GM12878 (cell line): Measurements from ENCODE around the gene CHN1. TPM values are rescaled to one million over a fixed set of nuclear protein-coding genes. Genes with fewer than 3 reads are reported as not detected.

ENCODE experiments used
- ATAC-seq: fragments of 200-7000 bp; cut with Tn5 transposase; 3 replicates; pipeline ENCODE4 v1.9.1; 2020; ENCODE audit warnings: mild to moderate bottlenecking, moderate library complexity
- BruUV-seq: library from RNA; stranded (reverse); fragments of 400-500 nt; replicated peaks from 2 replicates; lab custom pipeline; 2021; lab: Mats Ljungman, UMichigan
- CTCF ChIA-PET: fragments of 300-600 bp; sonication (Branson Sonifier 250); formaldehyde crosslinking; extraction: SDS; loops from one replicate; lab custom pipeline; 2021; ENCODE audit warnings: inconsistent platforms; lab: Yijun Ruan, JAX
- POLR2A ChIA-PET: fragments of 350-600 bp; formaldehyde crosslinking; extraction: SDS; loops from one replicate; lab custom pipeline; 2021; ENCODE audit warnings: inconsistent platforms; lab: Charles Lee
- RAD21 ChIA-PET: fragments of 300-600 bp; sonication (Branson Sonifier 250); formaldehyde crosslinking; loops from one replicate; lab custom pipeline; 2023; ENCODE audit warnings: antibody characterized with exemption; ENCODE audit not compliant: unreplicated experiment; lab: Charles Lee
- SMC1A ChIA-PET: fragments of 300-600 bp; sonication (Branson Sonifier 250); formaldehyde crosslinking; loops from one replicate; lab custom pipeline; 2023; ENCODE audit not compliant: unreplicated experiment, uncharacterized antibody; lab: Charles Lee
- DNase-seq: peaks from one replicate; pipeline ENCODE4 v3.0.0-alpha.2; 2011; ENCODE audit warnings: low read depth, low spot score
- FAIRE-seq: peaks from 3 replicates; lab custom pipeline; 2011; peaks lifted over from hg19 to GRCh38; lab: Jason Lieb, UNC
- H2AFZ ChIP-seq: 2 replicates; pipeline ENCODE4 v1.6.0; 2011; ENCODE audit warnings: low read depth, low read length, control low read depth; ENCODE audit not compliant: control insufficient read depth
- H3K27ac ChIP-seq: 2 replicates; pipeline ENCODE4 v1.5.1; 2011; ENCODE audit warnings: control low read depth; ENCODE audit not compliant: control insufficient read depth, insufficient read depth
- H3K27me3 ChIP-seq, 2 experiments: replicated peaks in 1 of 2; 2 replicates each; pipeline versions ENCODE4 v1.6.0 to v1.6.1; 2011; ENCODE audit warnings: low read length in 1 of 2; ENCODE audit not compliant: control insufficient read depth in 2 of 2, insufficient read depth in 2 of 2
- H3K36me3 ChIP-seq, 2 experiments: 2 replicates each; pipeline ENCODE4 v1.5.1; 2011; ENCODE audit warnings: low read length in 1 of 2; ENCODE audit not compliant: control insufficient read depth in 2 of 2, insufficient read depth in 2 of 2
- H3K4me1 ChIP-seq: 2 replicates; pipeline ENCODE4 v1.6.1; 2011; ENCODE audit warnings: mild to moderate bottlenecking, low read length, moderate library complexity, mixed read lengths; ENCODE audit not compliant: control insufficient read depth, insufficient read depth
- H3K4me2 ChIP-seq: 2 replicates; pipeline ENCODE4 v1.6.0; 2011; ENCODE audit warnings: control low read depth; ENCODE audit not compliant: control insufficient read depth, insufficient read depth
- H3K4me3 ChIP-seq: fragments of 200-600 bp; sonication (generic); 2 replicates; pipeline ENCODE4 v1.5.1; 2016
- H3K79me2 ChIP-seq: 2 replicates; pipeline ENCODE4 v1.6.0; 2011; ENCODE audit warnings: low read length; ENCODE audit not compliant: control insufficient read depth, insufficient read depth
- H3K9ac ChIP-seq: 2 replicates; pipeline ENCODE4 v1.8.0; 2011; ENCODE audit warnings: low read length, control low read depth, mixed read lengths; ENCODE audit not compliant: control insufficient read depth, insufficient read depth
- H3K9me3 ChIP-seq: replicated peaks from 3 replicates; pipeline ENCODE4 v1.5.1; 2011; ENCODE audit warnings: mild to moderate bottlenecking, low read length; ENCODE audit not compliant: control insufficient read depth, insufficient read depth
- H4K20me1 ChIP-seq: 2 replicates; pipeline ENCODE4 v1.6.0; 2011; ENCODE audit not compliant: control insufficient read depth, insufficient read depth
- EED ChIP-seq: sonication (generic); IDR thresholded peaks from 2 replicates; pipeline ENCODE4 v1.6.1; 2016; ENCODE audit warnings: antibody characterized with exemption, low read depth
- EP300 ChIP-seq, 2 experiments: fragments of 150-350 bp in 1 of 2; IDR thresholded peaks; 2 replicates each; pipeline ENCODE4 v1.6.1; 2011 to 2012; ENCODE audit warnings: low read depth in 2 of 2, low read length in 2 of 2, borderline replicate concordance in 1 of 2, improper control_type of control experiment in 1 of 2, inconsistent platforms in 1 of 2; ENCODE audit not compliant: control insufficient read depth in 1 of 2
- GATAD2B ChIP-seq: fragments of 450-650 bp; conservative IDR thresholded peaks from 2 replicates; pipeline ENCODE4 v1.6.1; 2017; ENCODE audit warnings: low read depth, mild to moderate bottlenecking, moderate library complexity
- HDAC2 ChIP-seq: fragments of 200-600 bp; sonication (generic); IDR thresholded peaks from 2 replicates; pipeline ENCODE4 v1.6.1; 2017
- POLR2A ChIP-seq: IDR thresholded peaks from 2 replicates; pipeline ENCODE4 v1.6.1; 2011; ENCODE audit warnings: low read depth, mild to moderate bottlenecking, low read length
- RELA ChIP-seq: fragments of 450-650 bp; IDR thresholded peaks from 2 replicates; pipeline ENCODE4 v1.8.0; 2014; ENCODE audit warnings: borderline replicate concordance; ENCODE audit not compliant: partially characterized antibody
- REST ChIP-seq: IDR thresholded peaks from 2 replicates; pipeline ENCODE4 v1.6.1; 2012; ENCODE audit warnings: mild to moderate bottlenecking, low read depth, low read length
- SUPT20H ChIP-seq: IDR thresholded peaks from 2 replicates; pipeline ENCODE4 v1.6.1; 2011; ENCODE audit warnings: low read depth, mild to moderate bottlenecking, low read length, moderate library complexity, borderline replicate concordance; ENCODE audit not compliant: control insufficient read depth
- ZBED1 ChIP-seq: IDR thresholded peaks from 2 replicates; pipeline ENCODE4 v1.6.1; 2016; ENCODE audit warnings: borderline replicate concordance
- ZNF217 ChIP-seq: fragments of 450-650 bp; IDR thresholded peaks from 2 replicates; pipeline ENCODE4 v1.6.1; 2017; ENCODE audit warnings: antibody characterized with exemption, mild to moderate bottlenecking
- ZSCAN29 ChIP-seq: fragments of 450-650 bp; IDR thresholded peaks from 2 replicates; pipeline ENCODE4 v1.6.1; 2017; ENCODE audit warnings: mild to moderate bottlenecking, moderate library complexity
- WGBS: methylation state at CpG from one replicate; pipeline ENCODE4 v1.1.6; 2016; ENCODE audit warnings: low lambda C conversion rate; ENCODE audit not compliant: insufficient replicate concordance, insufficient coverage; ENCODE audit errors: missing lambda C conversion rate; 5-methylcytosine and 5-hydroxymethylcytosine counted together
- in situ Hi-C: fragments of 300-500 bp; cut with MboI; formaldehyde crosslinking; loops from 9 replicates; pipeline ENCODE4 v1.14.3; 2018; ENCODE audit warnings: mixed read lengths
- intact Hi-C: fragments of 100-400 bp; cut with micrococcal nuclease; formaldehyde crosslinking; loops from one replicate; pipeline ENCODE4 v1.14.2; 2022; ENCODE audit not compliant: unreplicated experiment
- polyA plus RNA-seq, 11 experiments: library from polyadenylated mRNA; depleted of rRNA in 4 of 11; unstranded in 6 of 11; stranded (reverse) in 5 of 11; fragments of >200 nt; fragmentation: Nextera tagmentation in 4 of 11; fragmentation: Illumina TruSeq in 1 of 11; extraction: Ambion mirVana in 4 of 11; extraction: Trizol in 1 of 11; gene quantifications; 1 replicate in 1 of 11; 2 replicates in 10 of 11; pipeline versions ENCODE4 v1.2.1 to v1.2.3, GENCODE V29; 2011 to 2016; ENCODE audit warnings: inconsistent platforms in 2 of 11, missing spikeins in 2 of 11, low read depth in 1 of 11
- total RNA-seq, 4 experiments: library from RNA; depleted of rRNA in 3 of 4; stranded (reverse); fragments of >200 nt in 3 of 4; fragmentation: Illumina TruSeq in 1 of 4; extraction: Trizol in 1 of 4; gene quantifications; 2 replicates each; pipeline versions ENCODE4 v1.2.1 to v1.2.3, GENCODE V29; 2013 to 2021
- TF ChIP-seq, protein P1 (sequence below): fragments of 450-650 bp; IDR thresholded peaks from 2 replicates; pipeline ENCODE4 v1.6.1; 2017; ENCODE audit warnings: borderline replicate concordance
- TF ChIP-seq, protein P2 (sequence below): IDR thresholded peaks from 2 replicates; pipeline ENCODE4 v1.6.1; 2012; ENCODE audit warnings: low read length, inconsistent platforms

CHN1 gene
- total and polyA plus RNA-seq, 10 of the 15 experiments (the other 5 are each of a cell fraction or from before 2014, with no cell fraction given), result 0.18 to 0.92 (median 0.53) TPM; not detected in 1

- no peaks in the 10 kb centered on the region for H3K9me3 ChIP-seq
- no peak for DNase-seq
- BruUV-seq, result no TSS peak
- H3K4me1 ChIP-seq, result no peaks in the 10 kb centered on the region
- FAIRE-seq, result no peak
- ChIA-PET SMC1A (no interaction called here), RAD21 (no interaction called here), CTCF (no interaction called here), POLR2A (no interaction called here)
- H4K20me1 ChIP-seq, result no peaks in the 10 kb centered on the region
- H2AFZ ChIP-seq, result no peak overlapping the region
- H3K9ac ChIP-seq, result no peak overlapping the region
- H3K27me3 ChIP-seq, result peaks cover 0 to 1% of the 10 kb centered on the region in 2 experiments; a peak in 1 of 4 replicates
- intact Hi-C loops (no loop called here), in situ Hi-C loops (no loop called here)
- ATAC-seq, result no peak
- no peak overlapping the region for H3K4me2 ChIP-seq
- 60% methylated on average over 4 of the region's 4 CpGs for WGBS
- TF ChIP-seq POLR2A, result no peak
- TF ChIP-seq SUPT20H, result no peak
- no peak for TF ChIP-seq ZBED1
- no peak for TF ChIP-seq EED
- TF ChIP-seq, protein P1, sequence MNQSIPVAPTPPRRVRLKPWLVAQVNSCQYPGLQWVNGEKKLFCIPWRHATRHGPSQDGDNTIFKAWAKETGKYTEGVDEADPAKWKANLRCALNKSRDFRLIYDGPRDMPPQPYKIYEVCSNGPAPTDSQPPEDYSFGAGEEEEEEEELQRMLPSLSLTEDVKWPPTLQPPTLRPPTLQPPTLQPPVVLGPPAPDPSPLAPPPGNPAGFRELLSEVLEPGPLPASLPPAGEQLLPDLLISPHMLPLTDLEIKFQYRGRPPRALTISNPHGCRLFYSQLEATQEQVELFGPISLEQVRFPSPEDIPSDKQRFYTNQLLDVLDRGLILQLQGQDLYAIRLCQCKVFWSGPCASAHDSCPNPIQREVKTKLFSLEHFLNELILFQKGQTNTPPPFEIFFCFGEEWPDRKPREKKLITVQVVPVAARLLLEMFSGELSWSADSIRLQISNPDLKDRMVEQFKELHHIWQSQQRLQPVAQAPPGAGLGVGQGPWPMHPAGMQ, result no peak
- TF ChIP-seq REST, result no peak
- TF ChIP-seq EP300 (IDR thresholded peaks at IDR 0.05; ENCODE audit: borderline replicate concordance in 1 of 2, control insufficient read depth in 1 of 2, low read depth in 2 of 2, low read length in 2 of 2), result no peak
- no peak for TF ChIP-seq RELA
- no peak for TF ChIP-seq ZNF217
- no peak for TF ChIP-seq ZSCAN29
- TF ChIP-seq, protein P2, sequence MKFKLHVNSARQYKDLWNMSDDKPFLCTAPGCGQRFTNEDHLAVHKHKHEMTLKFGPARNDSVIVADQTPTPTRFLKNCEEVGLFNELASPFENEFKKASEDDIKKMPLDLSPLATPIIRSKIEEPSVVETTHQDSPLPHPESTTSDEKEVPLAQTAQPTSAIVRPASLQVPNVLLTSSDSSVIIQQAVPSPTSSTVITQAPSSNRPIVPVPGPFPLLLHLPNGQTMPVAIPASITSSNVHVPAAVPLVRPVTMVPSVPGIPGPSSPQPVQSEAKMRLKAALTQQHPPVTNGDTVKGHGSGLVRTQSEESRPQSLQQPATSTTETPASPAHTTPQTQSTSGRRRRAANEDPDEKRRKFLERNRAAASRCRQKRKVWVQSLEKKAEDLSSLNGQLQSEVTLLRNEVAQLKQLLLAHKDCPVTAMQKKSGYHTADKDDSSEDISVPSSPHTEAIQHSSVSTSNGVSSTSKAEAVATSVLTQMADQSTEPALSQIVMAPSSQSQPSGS, result no peak
- no peak for TF ChIP-seq GATAD2B
- no peak for TF ChIP-seq HDAC2
- no peaks in the 10 kb centered on the region for H3K79me2 ChIP-seq
- H3K4me3 ChIP-seq, result no peak overlapping the region
- H3K27ac ChIP-seq, result no peak overlapping the region
- no peaks in the 10 kb centered on the region for H3K36me3 ChIP-seq
Measured at GRCh38 chr2:174974131-174974530, 31.1 kb downstream of the CHN1 start.
